Measurements from ENCODE around the gene MAGOH.

The MAGOH gene

DNA sequence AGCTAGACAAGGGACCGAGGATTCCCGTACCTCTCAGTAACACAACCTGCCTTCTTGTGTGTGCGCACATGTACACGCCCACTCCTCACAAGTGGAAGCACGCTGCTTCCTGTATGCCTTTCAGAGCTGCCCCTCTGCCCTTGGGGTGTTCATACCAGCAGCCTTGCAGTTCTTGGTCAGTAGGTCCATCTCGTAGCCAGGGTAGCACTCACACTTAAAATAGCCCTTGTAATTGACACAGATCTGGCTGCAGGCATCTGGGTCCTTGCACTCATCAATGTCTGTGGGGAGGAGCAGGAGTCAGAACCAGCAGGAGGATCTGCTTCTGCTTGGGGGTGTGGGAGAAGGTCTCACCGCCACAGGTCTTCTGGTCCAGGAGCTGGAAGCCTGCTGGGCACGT is 32.6 kb upstream of the MAGOH start:
- DNase-seq (ENCODE audit: low spot score): no peak

DNA sequence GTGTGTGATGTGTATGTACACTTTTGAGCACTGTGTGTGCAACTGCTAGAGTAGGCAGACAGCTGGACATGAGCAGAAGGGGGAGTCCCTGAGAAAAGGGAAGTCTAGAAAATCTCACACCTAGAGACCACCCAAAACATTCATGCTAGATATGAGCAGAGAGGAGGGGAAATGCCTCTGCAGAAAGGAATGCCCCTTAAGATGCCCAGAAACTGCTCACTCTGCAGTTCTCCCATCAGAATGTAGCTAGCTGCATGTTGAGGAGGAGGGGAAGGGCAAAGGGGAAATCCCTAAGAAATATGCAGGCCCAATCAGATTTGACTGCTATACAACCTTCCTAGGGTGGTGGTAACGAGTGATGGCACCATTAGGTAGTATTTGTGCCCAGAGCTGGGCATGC is 31.8 kb upstream of the MAGOH start:
- no peak for DNase-seq (ENCODE audit: low spot score)

DNA sequence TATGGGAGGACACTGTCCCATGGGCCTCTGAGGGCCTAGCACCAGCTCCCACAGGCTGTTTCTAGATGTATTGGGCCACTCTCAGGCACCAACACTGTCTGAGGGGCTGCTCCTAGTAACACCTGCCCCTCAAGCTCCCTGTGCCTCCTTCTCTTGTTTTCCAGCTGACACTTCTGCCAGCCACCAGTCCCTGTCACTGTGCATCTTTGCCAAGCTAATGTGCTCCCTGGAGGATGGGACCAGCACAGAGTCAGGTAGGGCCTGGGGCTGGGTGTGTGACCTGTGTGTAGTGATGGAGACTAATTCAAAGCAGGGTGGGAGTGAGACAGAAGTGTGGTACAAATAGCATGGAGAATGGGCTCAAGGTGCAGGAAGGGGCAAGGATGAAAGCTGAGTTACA is 29.4 kb upstream of the MAGOH start:
- no peak for DNase-seq (ENCODE audit: low spot score)

DNA sequence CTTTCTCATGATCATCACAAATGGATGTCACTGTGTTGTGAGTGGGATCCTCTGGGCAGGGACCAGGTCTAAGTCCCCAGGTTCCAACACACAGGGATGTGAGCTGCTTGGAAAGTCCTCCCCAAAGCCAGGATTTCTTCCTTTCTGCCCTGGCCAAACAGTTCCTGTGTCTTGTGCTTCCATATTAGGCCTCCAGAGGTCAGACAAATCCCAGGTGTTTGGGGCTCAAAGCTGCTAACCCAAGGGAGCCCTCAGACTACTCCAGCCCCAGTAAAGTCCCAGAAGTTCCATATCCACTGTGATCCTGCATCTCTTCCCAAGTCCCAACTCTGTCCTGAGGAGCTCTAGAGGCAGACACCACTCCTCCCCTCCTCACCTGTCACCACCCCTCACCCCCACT is 27.7 kb upstream of the MAGOH start:
- DNase-seq (ENCODE audit: low spot score): no peak

GRCh38 chr1:53265581-53265980 is 27.3 kb upstream of the MAGOH start:
- DNase-seq (ENCODE audit: low spot score): no peak

- no peak for DNase-seq (ENCODE audit: low spot score)
These were observed 25.7 kb upstream of the MAGOH start for GRCh38 chr1:53264048-53264447.

- DNase-seq (ENCODE audit: low spot score): no peak
These were observed 23.7 kb upstream of the MAGOH start for GRCh38 chr1:53262000-53262399.

DNA sequence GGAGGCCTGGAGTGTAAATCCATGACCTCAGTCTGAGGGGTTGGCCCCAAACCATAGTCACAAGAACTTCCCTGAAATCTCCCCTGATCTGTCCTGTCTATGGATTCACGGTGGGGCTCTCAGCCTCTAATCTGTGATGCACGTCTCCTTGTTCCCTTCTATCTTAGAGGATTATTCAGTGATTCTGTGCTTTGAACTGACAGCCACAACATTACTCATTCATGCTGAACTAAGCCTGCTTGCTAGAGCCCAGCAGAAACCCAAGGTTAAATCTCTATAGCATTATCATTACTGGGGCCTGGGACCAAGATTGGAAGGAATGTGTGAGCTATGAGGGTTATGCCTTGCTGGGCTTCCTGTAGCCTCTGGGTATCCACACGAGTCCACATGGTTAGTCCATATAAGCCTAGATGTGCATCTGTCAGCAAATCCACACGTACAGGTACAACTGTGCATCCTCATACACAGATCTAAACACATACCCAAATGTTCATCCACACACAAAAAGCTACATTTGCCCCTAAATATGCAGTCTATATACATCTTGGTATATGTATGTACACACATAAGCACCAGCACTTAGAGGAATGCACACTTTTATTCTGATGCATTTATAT is 22.4 kb upstream of the MAGOH start:
- DNase-seq (ENCODE audit: low spot score): no peak

DNA sequence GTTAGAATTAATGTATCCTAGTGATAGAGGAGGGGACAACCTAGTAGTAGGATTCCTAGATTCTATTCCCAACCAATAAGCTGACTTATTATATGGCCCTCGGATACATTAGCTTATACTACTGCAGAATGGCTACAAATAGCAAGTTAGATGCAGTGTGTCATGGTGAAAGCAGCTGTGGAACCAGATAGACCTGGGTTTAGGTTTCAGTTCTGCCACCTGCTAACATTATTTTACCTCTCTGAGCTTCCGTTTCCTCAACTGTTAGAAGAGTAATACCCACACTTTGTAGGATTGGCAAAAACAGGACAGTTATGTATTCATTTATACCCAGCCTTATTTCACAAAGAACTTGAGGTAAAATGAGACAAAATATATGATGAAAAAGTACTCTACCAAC is 21.6 kb upstream of the MAGOH start:
- DNase-seq (ENCODE audit: low spot score): no peak

DNA sequence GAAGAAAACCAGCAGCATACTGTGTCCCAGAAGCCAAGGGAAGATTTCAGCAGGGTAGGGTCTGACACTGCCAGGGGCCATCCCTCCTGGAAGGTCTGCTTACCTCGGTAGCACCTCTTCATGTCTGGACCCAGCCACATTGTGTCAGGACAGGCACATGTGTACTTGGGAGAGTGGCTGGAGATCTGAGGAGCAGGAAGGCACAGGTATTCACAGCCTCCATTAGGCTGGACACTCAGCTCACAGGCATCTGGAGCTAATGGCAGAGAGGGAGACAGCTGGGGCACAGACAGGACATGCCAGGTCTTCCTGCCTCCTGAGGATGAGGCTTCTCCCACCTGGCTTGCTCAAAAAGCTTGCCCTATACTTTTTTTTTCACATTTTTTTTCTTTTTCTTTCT is 19.9 kb upstream of the MAGOH start:
- no peak for DNase-seq (ENCODE audit: low spot score)

DNA sequence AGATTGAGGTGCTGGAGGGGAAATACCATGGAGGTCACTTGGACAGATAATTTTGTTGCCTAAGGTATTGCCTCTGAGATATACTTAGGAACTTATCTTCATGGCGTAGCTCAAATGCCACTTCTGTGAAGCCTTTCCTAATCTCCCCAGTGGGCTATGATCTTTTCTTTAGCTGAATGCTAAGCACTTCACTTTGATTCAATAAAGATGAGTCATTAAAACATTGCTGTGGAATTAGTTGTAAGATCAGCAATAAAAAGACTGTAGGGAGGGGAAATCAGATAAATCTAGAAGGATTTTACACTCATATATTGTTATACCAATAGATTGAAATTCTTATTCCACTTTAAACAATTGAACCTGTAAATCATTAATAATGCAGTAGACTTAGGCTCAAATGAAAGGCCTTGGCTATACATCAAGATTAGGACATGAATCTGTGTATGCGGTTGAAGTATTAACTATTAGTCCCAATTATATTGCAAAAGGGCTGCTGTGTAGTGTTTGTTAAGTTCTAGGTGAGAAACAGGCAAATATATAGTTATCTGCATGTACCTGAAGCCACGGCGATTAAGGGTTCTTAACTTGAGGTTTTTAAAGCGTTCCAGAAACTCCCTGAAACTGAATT is 19.2 kb upstream of the MAGOH start:
- no peak for DNase-seq (ENCODE audit: low spot score)

DNA sequence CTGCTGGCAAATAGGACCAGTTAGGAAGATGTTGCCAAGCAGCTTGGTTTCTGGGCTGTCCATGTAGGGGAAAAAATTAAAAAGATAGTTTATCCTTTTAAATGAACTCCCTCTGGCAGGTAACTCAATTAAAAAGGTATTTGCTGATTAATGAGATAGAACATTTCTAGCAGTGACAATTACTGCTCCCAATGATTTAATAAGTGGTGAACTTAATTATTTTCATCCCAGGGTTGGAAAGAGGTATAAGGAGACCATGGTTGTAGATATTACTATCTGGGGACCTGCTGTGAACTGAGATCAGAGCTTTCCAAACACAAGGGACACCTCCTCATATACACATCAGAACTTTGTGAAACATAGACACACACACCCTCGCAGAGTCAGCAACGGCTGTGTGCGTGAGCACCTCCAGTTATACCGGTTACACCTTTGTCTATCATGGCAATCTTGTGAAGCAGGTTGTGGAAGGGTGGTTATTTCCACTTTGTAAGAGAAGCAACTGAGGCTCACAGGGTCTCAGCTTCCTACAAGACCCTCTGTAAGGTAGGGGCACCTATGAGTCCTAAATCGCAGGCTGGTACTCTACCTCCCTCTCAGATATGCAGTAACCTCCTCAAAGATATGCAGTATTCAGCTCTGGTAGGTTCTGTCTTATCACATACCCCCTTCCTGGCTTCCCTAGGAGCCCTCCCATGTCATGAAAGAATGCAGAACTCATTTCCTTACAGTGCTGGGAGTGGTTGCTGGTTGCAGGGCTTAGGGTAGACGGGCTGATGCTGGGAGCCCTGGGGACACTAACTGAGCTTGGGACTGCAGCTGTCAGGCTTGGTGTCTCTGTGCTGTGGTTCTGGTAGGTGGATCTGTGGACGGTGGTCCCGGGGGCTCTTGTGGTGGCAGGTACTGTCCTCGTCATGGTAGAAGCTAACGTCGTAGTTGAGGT is 18.5 kb upstream of the MAGOH start:
- DNase-seq (ENCODE audit: low spot score): no peak

GRCh38 chr1:53255031-53255430 is 16.7 kb upstream of the MAGOH start:
- DNase-seq (ENCODE audit: low spot score): no peak

DNA sequence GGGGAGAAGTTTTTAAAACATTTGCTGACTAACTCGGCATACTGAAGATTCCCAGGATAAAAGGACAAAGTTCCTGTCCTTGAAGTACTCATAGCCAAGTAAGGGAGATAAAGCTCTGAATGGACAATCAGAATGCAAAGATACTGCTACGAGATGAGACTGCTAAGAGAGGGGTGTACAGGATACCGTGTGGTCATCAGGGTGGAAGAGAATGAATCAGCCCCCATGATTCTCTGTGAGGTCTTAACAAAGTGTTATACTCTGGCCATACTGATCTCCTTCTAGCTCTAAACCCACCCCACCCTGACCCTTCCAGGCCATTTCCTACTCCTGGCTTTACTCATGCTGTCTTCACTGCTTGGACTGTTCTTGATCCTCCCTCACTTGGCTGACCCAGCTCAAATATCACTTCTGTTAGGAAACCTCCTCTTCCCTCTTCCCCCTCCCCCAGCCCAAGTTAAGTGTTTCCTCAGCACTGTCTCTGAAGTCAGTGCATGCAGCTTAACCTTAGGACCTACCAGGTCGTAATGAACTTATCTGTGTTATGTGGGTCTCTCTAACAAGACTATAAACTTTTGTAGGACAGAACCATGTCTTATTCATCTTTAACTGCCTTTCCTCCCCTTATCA is 15.8 kb upstream of the MAGOH start:
- no peak for DNase-seq (ENCODE audit: low spot score)

DNA sequence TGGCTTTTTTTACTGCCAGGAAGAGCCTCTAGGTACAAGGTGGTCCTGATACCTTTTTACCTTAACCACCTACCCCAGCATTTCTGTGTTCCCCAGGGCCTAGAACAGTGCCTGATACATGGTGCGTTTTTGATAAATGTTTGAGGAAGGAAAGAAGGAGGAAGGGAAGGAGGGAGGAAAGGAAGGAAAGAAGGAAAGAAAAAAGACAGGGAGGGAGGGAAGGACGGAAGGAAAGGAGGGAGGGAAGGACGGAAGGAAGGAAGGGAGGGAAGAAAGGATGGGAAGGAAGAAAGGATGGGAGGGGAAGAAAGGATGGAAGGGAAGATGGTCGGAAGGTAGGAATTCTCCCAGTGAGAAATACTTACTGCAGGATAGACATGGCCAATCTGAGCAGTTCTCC is 12.0 kb upstream of the MAGOH start:
- DNase-seq (ENCODE audit: low spot score): no peak

- no peak for DNase-seq (ENCODE audit: low spot score)
These were observed 11.4 kb upstream of the MAGOH start for GRCh38 chr1:53249706-53250105.

- no peak for DNase-seq (ENCODE audit: low spot score)
These were observed 8.2 kb upstream of the MAGOH start for GRCh38 chr1:53246261-53247134.

- DNase-seq (ENCODE audit: low spot score): no peak
These were observed 5.8 kb upstream of the MAGOH start for GRCh38 chr1:53244141-53244540.

GRCh38 chr1:53242381-53242780 is 4.1 kb upstream of the MAGOH start:
- no peak for DNase-seq (ENCODE audit: low spot score)

- DNase-seq (ENCODE audit: low spot score): no peak
These were observed 3.5 kb upstream of the MAGOH start for GRCh38 chr1:53241828-53242227.

GRCh38 chr1:53237638-53238037 is 680 bp downstream of the MAGOH start:
- DNase-seq (ENCODE audit: low spot score): no peak

DNA sequence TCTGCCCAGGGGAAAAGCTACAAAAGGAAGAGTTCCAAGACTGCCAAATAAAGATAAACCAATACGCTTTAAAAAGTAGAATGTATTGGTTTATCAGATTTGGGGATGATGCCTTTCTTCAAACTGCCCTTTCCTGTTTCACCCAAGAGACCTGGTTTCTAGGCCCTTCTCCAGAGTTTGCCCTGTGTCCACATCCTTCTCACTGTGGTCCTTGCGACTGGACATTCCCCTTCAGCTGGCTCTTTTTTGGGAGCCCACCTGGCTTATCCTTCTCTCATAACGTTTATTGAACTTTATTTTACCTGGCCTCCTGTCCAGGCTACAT is 17.4 kb downstream of the MAGOH start:
- no peak for DNase-seq (ENCODE audit: low spot score)
